OCI-LY3 (cell line): ENCODE results near the gene TACR1.

Experiments
- H2AFZ ChIP-seq: fragments of 200-600, 300-600 bp; shearing (Covaris generic); 2 replicates; pipeline ENCODE4 v1.6.0; 2014; ENCODE audit warnings: antibody characterized with exemption, low read depth, low read length
- H3K27ac ChIP-seq: fragments of 200-600, 300-600 bp; sonication (generic); 2 replicates; pipeline ENCODE4 v1.5.1; 2014; ENCODE audit warnings: mild to moderate bottlenecking, low read length, moderate library complexity, mixed read lengths
- H3K27me3 ChIP-seq: fragments of 200-600, 300-600 bp; sonication (generic); 2 replicates; pipeline ENCODE4 v1.6.1; 2014; ENCODE audit warnings: low read depth, low read length, mixed read lengths
- H3K36me3 ChIP-seq: fragments of 200-600, 300-600 bp; sonication (generic); replicated peaks from 2 replicates; pipeline ENCODE3; 2014; ENCODE audit warnings: low read depth, low read length, mixed read lengths
- H3K4me1 ChIP-seq: fragments of 300-600, 200-600 bp; sonication (generic); 2 replicates; pipeline ENCODE4 v1.6.1; 2014; ENCODE audit warnings: low read length, mixed read lengths
- H3K4me2 ChIP-seq: fragments of 200-600, 300-600 bp; sonication (generic); 2 replicates; pipeline ENCODE4 v1.6.1; 2014; ENCODE audit warnings: low read length, mixed read lengths
- H3K4me3 ChIP-seq: fragments of 300-600, 200-600 bp; sonication (generic); 2 replicates; pipeline ENCODE4 v1.5.1; 2014; ENCODE audit warnings: antibody characterized with exemption, mild to moderate bottlenecking, low read length, moderate library complexity
- H3K79me2 ChIP-seq: fragments of 300-600, 200-600 bp; shearing (Covaris generic); 2 replicates; pipeline ENCODE4 v1.6.1; 2014; ENCODE audit warnings: mild to moderate bottlenecking, low read length, mixed read lengths
- H3K9ac ChIP-seq: fragments of 300-600, 200-600 bp; shearing (Covaris generic); 2 replicates; pipeline ENCODE4 v1.6.0; 2014; ENCODE audit warnings: mild to moderate bottlenecking, low read length, moderate library complexity
- H3K9me3 ChIP-seq: fragments of 200-600, 300-600 bp; shearing (Covaris generic); 2 replicates; pipeline ENCODE4 v1.6.1; 2014; ENCODE audit warnings: low read length, mixed read lengths; ENCODE audit not compliant: insufficient read depth
- H4K20me1 ChIP-seq: fragments of 200-600, 300-600 bp; sonication (generic); 2 replicates; pipeline ENCODE4 v1.6.1; 2016; ENCODE audit warnings: low read length, mixed read lengths; ENCODE audit not compliant: insufficient read depth
- EZH2phosphoT487 ChIP-seq: fragments of 200-600 bp; shearing (Covaris generic); IDR thresholded peaks from 2 replicates; pipeline ENCODE4 v1.6.1; 2018; ENCODE audit warnings: antibody characterized with exemption, mixed run types, low read depth
- TF ChIP-seq, protein P1 (sequence below): fragments of 200-600, 300-600 bp; sonication (generic); IDR thresholded peaks from 2 replicates; pipeline ENCODE4 v1.5.1; 2014; ENCODE audit warnings: antibody characterized with exemption, low read length, low read depth

Gene TACR1

GRCh38 chr2:75012080-75012479 is 187.2 kb downstream of the TACR1 start:
- Histone ChIP-seq H3K36me3 (no peaks in the 10 kb centered on the region), H2AFZ (no peak overlapping the region), H3K9ac (no peak overlapping the region), H3K79me2 (no peaks in the 10 kb centered on the region), H3K27ac (no peak overlapping the region), H3K9me3 (no peaks in the 10 kb centered on the region), H3K4me1 (no peaks in the 10 kb centered on the region), H3K4me3 (no peak overlapping the region), H3K4me2 (no peak overlapping the region), H3K27me3 (peaks cover 5% of the 10 kb centered on the region; the same call in 1 of the 2 replicates), H4K20me1 (no peaks in the 10 kb centered on the region)
- no peak for TF ChIP-seq EZH2phosphoT487
- TF ChIP-seq, protein P1, sequence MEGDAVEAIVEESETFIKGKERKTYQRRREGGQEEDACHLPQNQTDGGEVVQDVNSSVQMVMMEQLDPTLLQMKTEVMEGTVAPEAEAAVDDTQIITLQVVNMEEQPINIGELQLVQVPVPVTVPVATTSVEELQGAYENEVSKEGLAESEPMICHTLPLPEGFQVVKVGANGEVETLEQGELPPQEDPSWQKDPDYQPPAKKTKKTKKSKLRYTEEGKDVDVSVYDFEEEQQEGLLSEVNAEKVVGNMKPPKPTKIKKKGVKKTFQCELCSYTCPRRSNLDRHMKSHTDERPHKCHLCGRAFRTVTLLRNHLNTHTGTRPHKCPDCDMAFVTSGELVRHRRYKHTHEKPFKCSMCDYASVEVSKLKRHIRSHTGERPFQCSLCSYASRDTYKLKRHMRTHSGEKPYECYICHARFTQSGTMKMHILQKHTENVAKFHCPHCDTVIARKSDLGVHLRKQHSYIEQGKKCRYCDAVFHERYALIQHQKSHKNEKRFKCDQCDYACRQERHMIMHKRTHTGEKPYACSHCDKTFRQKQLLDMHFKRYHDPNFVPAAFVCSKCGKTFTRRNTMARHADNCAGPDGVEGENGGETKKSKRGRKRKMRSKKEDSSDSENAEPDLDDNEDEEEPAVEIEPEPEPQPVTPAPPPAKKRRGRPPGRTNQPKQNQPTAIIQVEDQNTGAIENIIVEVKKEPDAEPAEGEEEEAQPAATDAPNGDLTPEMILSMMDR = no peak

DNA sequence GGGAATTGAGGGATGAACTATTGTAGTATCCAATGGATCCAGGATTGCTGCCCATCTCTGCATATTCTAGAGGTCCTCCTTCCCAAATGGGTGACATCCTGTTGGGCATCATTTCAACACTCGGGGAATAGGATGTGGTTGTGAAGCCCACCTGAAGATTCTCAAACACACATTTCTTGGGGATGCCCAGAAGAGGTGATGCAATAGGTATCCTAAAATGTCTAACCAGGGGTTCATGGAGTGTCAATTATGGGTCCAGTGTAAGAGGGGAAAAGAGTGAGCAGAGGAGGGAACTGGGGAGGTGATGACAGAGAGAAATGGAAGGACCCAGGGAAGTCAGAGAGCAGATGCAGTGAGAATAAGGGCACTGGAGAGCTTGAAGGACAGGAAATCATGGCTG is 188.7 kb downstream of the TACR1 start:
- H3K79me2 ChIP-seq = no peaks in the 10 kb centered on the region
- H3K9ac ChIP-seq = no peak overlapping the region
- no peaks in the 10 kb centered on the region for H3K36me3 ChIP-seq
- no peak overlapping the region for H3K4me3 ChIP-seq
- H3K27ac ChIP-seq = no peak overlapping the region
- H3K27me3 ChIP-seq = peaks cover 5% of the 10 kb centered on the region; the same call in 1 of the 2 replicates
- no peak overlapping the region for H3K4me2 ChIP-seq
- no peaks in the 10 kb centered on the region for H3K4me1 ChIP-seq
- no peaks in the 10 kb centered on the region for H3K9me3 ChIP-seq
- TF ChIP-seq, protein P1 = no peak
- no peak for TF ChIP-seq EZH2phosphoT487
- H2AFZ ChIP-seq = no peak overlapping the region
- H4K20me1 ChIP-seq = no peaks in the 10 kb centered on the region

DNA sequence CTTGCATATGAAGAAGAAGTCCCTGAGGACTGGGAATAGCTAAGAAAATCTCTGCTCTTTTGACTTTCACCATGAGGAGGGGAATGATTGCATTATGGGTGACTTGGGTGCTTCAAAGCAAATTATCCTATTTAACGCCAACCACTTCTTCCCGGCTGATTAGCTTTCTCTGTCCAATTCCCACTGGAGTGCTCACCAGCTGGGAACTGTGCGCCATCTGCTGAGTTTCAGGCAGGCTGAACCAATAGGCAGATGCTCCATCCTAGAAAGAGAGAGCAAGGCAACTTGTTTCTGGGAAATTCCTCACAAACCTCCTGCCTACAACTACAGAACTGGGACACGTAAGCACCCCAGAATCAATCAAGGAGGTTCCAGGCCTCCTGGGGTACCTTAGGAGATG is 191.5 kb downstream of the TACR1 start:
- no peaks in the 10 kb centered on the region for H3K36me3 ChIP-seq
- no peaks in the 10 kb centered on the region for H3K4me1 ChIP-seq
- H3K9me3 ChIP-seq = no peaks in the 10 kb centered on the region
- no peaks in the 10 kb centered on the region for H4K20me1 ChIP-seq
- H3K27ac ChIP-seq = no peak overlapping the region
- no peak overlapping the region for H3K4me2 ChIP-seq
- H2AFZ ChIP-seq = no peak overlapping the region
- no peaks in the 10 kb centered on the region for H3K27me3 ChIP-seq
- no peak overlapping the region for H3K4me3 ChIP-seq
- H3K79me2 ChIP-seq = no peaks in the 10 kb centered on the region
- no peak overlapping the region for H3K9ac ChIP-seq
- TF ChIP-seq, protein P1 = no peak
- no peak for TF ChIP-seq EZH2phosphoT487

DNA sequence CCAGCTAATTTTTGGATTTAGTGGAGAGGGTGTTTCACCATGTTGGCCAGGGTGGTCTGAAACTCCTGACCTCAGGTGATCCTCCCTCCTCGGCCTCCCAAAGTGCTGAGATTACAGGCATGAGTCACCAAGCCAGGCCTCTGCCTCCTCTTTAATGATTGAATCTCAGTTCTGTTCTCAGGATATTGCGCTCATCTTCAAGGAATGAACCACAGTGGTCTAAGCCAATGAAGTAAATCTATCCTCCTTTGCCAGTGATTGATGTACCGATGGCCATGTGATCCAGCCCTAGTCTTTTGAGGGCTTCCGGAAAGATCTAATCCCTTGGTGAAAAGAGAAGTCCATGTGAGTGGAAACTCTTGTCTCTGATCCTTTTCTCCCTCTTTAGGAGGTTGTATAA is 192.3 kb downstream of the TACR1 start:
- no peak overlapping the region for H3K9ac ChIP-seq
- no peak overlapping the region for H3K4me3 ChIP-seq
- no peaks in the 10 kb centered on the region for H3K79me2 ChIP-seq
- TF ChIP-seq, protein P1 = no peak
- TF ChIP-seq EZH2phosphoT487 = no peak
- H3K4me2 ChIP-seq = no peak overlapping the region
- H3K27me3 ChIP-seq = no peaks in the 10 kb centered on the region
- H3K4me1 ChIP-seq = no peaks in the 10 kb centered on the region
- H3K27ac ChIP-seq = no peak overlapping the region
- H3K9me3 ChIP-seq = no peaks in the 10 kb centered on the region
- no peaks in the 10 kb centered on the region for H4K20me1 ChIP-seq
- H3K36me3 ChIP-seq = no peaks in the 10 kb centered on the region
- H2AFZ ChIP-seq = no peak overlapping the region
